CD4-positive, alpha-beta T cell treated with Interleukin-1 beta for 1 hour (primary cell): ENCODE measurements around the gene PRPF18.
"Not testable (repeated sequence)": the region's sequence is repeated elsewhere in the genome, so short reads cannot be mapped to it uniquely, and the experiment has no call there.

Experiments
- DNase-seq, 2 donors: peaks; one replicate each; pipeline ENCODE4 v3.0.0-alpha.2; 2020 to 2022

Gene PRPF18, protein sequence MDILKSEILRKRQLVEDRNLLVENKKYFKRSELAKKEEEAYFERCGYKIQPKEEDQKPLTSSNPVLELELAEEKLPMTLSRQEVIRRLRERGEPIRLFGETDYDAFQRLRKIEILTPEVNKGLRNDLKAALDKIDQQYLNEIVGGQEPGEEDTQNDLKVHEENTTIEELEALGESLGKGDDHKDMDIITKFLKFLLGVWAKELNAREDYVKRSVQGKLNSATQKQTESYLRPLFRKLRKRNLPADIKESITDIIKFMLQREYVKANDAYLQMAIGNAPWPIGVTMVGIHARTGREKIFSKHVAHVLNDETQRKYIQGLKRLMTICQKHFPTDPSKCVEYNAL

DNA sequence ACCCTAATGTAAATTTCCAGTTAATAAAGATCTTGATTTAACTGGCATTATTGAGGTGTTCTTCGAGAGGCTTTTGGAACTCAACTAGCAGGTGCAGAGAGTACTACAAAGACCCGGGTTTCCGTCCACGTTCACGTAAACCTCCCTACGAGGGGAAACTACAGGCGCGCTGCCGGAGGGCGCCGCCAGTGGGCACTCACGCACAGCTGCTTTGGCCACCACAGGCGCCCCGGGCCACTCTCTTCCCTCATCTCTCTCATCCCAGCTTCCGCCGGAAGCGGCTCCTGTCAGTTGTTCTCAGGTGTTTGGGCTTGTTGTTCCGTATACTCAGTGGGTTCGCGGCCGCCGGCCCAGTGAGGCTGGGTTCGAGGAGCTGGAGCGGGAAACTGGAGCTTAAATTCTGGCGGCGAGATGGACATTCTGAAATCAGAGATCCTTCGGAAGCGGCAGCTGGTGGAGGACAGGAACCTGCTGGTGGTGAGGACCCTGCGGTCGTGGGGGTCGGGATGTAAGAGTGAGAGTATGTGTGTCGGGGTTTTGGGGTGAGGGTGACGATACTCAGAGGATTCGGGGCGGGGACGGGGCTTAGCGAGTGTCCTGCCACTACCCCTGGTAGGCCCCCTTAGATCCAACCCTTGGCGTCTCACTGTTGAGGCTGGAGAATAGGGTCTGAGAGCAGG, at the start of gene PRPF18:
Gene PRPF18 (plus strand): TSS at position 290 of the 680 bp plus-strand sequence. CDS start 122 bp downstream, at position 412.
- peak; percentile 93 to 94 for DNase-seq

DNA sequence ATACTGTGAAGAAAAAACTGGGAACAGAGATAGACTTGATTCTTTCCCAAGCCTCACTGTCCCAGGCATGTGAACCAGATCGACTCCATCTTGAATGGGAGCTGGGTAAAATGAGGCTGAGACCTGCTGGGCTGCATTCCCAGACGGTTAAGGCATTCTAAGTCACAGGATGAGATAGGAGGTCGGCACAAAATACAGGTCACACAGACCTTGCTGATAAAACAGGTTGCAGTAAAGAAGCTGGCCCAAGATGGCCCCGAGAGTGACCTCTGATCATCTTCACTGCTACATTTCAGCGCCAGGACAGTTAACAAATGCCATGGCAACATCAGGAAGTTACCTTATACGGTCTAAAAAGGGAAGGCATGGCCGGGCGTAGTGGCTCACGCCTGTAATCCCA, 48.8 kb upstream of the PRPF18 start:
- DNase-seq: not testable (repeated sequence)

DNA sequence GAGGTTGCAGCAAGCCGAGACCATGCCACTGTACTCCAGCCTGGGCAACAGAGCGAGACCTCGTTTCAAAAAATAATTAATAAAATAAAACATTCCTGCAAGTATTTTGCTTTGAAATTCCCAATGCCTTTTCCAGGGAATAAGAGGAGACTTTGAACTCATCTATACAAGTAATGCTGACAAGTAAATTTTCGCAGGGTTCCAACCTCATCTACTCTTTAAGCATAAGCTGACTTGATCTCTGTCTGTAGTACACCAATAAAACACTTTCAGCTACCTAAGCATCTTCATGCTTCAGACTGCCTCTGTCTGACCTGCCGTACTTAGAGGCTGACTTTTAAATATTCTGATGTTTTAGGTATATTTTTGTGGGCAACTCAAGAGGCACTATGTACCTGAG, 44.2 kb upstream of the PRPF18 start:
- no peak for DNase-seq

DNA sequence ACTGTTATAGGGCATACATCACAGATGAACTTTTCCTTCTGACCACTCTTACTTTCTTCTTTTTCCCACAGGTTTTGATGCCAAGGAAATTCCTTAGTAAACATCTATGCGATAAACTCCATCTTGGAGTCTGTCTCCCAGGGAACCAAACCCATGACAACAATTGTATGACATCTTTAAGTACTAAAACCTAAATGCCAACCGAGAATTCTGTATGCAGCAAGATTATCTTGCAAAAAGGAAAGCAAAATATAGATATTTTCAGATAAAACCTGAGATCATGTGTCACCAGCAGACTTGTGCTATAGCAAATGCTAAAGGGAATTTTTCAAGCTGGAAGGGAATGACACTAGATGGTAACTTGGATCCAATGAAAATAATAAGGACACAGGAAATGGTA, 36.0 kb upstream of the PRPF18 start:
- DNase-seq: no peak

DNA sequence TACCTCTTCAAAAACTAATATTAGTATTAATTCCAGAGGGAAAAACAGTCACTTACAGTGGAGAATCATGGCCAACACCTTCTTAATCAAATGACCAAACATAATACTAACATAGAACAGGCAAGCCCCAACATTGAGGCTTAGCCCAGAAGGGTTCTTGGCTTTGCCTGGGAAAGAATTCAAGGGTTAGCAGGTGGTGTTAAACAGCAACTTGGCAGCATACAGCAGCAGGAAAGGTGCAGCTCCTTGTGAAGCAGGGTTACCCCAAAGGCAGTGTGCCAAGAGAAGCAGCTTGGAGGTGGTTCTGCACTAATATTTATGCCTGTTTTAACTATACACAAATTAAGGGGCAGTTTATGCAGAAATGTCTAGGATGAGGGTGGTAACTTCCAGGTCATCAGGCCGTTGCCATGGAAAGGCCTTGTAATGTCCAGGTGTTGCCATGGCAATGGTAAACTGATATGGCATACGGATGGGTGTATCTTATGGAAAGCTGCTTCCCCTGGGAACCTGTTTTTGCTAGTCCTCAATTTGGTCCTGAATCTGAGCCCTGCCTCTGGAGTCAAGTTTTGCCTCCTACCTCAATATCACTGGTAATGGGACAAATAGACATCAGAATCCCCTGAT, 30.8 kb upstream of the PRPF18 start:
- DNase-seq: no peak

DNA sequence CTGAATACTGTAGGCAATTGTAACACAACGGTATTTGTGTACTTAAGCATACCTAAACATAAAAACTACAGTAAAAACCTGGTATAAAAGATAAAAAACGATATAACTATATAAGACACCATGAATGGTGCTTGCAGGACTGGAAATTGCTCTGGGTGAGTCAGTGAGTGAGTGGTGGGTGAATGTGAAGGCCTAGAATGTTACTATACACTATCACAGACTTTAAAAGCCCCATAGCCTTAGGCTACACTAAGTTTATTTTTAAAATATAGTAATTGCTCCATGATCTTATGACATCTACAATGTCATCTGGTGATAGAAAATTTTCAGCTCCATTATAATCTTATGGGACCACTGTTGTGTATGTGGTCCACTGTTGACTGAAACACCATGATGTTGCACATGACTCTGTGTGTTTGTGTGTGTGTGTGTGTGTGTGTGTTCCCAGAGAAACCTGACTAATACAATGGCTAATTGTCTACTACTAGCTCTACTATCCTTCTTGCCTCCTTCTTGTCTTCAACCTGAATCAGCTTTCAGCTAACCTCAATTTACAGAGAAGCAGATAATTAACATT, 27.6 kb upstream of the PRPF18 start:
- DNase-seq: no peak

DNA sequence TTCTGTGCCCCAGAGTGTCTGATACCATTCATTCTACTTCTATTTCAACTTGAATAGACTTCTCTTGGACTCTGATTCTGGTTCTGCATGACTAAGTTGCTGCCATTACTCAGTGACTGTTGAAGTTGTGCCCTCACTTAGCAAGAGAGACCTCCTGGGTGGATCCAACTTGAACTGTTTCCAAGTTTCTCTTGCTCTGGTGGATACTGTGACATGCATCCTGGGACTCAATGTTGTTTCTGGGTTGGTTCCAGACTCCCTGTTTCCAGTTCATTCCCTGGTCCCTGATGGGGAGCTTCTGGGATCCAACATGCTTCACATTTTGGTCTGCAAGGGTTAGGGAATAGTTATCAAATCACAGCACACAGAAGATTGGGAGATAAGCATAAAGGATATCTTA, 26.2 kb upstream of the PRPF18 start:
- no peak for DNase-seq

DNA sequence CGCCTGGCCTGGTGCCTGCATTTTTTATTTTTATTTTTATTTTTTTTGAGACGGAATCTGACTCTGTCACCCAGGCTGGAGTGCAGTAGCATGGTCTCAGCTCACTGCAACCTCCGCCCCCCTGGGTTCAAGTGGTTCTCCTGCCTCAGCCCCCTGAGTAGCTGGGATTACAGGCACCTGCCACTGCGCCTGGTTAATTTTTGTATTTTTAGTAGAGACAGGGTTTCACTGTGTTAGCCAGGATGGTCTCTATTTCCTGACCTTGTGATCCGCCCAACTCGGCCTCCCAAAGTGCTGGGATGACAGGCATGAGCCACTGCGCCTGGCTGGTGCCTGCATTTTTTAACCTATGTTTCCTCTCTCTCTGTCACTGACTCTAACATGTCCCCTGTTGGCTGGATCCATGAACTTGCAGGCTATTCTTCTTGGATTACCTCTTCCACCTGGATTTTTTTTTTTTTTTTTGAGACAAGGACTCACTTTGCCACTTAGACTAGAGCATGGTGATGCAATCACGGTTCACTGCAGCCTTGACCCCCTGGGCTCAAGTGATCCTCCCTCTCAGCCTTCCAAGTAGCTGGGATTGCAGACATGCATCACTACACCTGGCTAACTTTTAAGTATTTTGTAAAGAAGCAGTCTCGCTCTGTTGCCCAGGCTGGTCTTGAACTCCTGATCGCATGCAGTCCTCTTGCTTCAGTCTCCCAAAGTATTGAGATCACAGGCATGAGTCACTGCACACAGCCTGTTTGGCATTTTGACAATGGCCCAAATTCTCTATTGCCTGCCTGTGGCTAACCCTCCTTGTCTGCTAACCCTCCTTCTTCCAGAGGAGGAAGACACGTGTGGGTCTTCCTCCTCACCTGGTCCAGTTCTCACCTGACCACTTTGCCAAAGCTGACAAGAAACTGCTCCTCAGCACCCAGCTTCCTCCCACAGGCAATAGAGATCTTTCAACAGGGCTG, 23.0 kb upstream of the PRPF18 start:
- no peak for DNase-seq

DNA sequence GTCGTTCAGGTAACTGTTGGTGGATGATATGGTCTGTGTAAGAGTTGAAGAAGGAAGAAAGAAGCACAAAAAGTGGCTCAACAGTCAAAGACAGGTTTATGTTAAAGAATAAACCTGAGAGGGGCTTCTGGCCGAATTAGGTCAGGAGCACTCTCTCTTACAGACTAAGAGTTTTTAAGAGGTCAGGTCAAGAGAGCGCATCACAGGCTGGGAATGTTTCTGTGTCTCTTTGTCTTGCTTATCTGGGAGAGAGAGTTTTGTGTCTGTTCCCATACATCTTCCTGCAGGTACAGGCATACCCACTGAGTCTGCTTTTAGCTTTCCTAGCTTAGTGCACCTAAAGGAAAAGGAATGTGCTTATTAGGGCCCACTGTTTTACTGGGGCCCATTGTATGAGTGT, 22.2 kb upstream of the PRPF18 start:
- no peak for DNase-seq

DNA sequence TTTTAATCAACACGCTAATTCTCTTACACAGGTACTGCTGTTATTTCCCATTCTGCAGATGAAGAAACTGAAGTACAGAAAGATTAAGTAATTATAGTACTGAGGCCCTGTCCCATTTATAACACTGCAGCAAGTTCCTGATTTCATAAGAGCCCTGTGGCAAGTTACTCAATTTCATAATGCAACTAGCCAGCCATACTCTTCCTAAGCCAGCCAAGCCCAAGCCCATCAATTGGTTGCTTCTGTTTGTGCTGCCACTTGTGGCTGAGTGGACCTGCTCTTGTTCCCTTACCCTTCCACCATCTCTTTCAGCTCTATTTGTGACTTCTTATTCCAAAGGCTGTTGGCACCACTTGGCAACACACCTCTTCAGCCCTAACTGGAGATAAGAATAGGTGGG, 19.7 kb upstream of the PRPF18 start:
- DNase-seq: peak in 1 of 2 donors; percentile 29

DNA sequence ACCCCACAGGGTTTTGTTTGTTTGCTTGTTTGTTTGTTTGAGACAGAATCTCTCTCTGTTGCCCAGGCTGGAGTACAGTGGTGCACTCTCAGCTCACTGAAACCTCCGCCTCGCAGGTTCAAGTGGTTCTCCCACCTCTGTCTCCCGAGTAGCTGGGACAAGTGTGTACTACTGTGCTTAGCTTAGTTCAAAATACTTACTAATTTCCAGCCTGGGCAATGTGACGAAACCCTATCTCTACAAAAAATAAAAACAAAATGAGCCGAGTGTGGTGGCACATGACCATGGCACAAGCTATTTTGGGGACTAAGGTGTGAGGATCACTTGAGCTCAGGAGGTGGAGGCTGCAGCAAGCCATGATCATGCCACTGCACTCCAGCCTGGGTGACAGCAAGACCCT, 15.2 kb upstream of the PRPF18 start:
- no peak for DNase-seq

DNA sequence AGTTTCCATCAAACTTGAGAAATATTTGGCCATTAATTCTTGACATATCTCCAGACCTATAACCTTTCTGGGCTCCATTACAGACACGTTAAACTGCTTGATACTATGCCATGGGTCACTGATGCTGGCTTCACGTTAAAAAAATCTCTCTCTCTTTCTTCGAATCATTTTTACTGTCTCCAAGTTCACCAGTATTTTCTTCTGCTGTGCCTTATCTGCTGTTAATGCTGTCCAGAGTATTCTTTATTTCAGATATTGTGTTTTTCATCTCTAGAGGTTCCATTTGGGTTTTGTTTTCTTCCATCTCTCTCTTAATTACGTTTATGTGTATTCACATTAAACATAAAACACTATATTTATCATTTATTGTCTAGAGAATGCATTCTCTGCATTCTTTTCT, 12.8 kb upstream of the PRPF18 start:
- DNase-seq: no peak

DNA sequence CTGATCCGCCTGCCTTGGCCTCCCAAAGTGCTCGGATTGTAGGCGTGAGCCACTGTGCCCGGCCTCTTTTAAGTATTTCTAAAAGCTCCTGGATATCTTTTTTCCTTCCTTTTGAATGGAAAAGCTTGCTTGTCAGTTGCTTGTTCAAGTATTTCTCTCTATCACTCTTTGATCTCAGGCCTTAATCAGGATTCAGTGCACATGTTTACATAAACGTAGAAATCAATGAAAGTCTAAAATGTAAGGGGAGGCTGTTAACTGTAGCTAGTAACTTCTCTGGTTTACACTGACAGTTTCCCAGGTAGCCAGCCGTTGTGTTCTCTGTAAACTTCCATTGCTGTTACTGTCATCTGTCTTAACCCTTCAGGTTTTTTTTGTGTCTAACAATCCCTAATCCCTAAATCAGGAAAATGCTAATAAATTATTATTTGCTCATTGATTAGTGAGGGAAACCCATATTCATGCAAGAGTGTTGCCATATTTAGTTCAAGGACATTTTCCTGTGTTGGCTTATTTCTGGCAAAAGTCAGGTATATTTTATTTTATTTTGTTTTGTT, 1.5 kb upstream of the PRPF18 start:
- no peak for DNase-seq

DNA sequence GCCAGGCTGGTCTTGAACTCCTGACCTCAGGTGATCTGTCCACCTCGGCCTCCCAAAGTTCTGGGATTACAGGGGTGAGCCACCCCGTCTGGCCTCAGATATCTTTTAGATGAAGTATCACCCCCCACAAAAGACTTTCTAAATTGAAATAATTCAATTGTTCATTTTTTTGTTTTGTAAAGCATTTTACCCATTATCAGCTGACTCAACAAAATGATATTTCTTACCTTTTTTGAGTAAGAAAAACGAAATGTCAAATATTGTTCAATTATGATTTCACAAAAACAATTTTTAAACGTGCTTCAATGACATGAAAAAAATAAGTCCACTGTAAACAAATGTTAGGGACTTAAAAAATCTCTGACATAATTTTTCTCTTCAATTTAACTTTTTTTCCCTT, 822 bp upstream of the PRPF18 start:
- no peak for DNase-seq

DNA sequence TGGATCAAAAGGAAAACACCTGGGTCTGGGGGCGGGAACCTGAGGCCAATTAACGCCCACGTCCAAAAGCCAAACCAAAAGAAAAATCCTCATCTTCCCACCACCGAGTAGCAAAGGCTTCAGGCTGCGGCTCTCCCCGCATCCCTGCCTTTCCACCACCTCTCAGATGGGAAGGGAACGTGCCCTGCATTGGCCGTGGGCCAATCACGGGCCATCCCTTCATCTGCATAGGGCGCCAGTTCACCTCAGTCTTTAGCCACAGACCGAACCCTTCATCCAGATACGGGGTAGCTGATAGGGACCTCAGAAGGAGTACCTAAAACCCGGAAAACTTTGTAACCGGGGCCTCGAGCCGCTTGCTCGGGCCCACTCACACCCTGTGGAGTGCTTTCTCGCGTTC, 626 bp downstream of the PRPF18 start:
- no peak for DNase-seq

DNA sequence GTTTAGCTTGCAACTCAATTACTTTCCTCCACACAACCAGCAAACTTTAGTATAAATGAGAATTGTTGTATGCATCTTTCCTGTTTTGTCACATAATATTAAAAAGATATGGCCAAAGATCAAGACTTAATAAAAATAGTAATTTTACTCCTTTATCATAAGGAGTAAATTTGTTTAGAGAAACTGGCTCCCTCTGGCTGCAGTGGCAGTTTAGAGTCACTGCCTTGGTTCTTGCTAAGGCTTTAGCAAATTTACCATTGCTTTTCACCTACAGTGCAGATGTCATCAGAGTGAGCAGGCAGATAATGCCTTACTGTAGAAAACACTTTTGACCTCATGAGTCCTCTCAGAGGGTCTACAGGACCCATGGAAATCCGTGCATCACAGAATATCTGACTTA, 2.6 kb downstream of the PRPF18 start:
- no peak for DNase-seq

DNA sequence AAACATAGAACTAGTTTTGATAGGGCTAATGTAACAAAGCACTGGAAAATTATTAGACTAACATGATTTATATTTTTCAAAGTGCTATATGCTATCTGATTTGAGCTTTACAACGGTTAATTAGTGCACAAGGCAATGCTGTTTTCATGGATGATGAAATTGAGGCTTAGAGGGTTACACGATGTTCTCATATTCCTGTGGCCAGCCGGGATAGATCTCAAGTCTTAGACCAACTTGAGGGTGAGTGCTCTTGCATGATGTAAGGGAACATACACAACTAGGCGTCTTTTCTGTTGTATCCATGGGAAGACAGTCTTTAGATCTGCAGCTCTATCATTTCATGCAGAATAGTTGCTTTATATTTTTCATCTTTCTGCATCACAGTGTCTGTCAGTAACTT, 4.1 kb downstream of the PRPF18 start:
- DNase-seq: no peak

DNA sequence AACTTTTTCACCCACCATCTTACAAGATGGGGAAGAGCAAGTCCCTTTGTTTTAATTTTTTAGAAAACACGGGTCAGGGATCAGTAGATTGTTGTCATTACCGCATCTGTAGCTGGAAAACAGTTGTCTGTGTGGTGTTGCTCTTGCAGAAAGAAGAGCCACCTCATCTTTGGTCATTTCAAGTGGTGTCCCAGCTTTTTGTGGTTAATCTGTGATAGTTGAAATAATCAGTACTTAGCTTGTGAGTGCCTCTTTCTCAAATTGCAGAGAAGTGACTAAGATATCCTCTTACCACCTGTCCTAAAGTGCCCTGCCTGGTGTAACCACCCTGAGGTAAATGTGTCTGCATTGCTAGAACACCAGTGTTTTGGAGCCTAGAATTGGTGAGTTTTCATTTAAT, 5.5 kb downstream of the PRPF18 start:
- no peak for DNase-seq

DNA sequence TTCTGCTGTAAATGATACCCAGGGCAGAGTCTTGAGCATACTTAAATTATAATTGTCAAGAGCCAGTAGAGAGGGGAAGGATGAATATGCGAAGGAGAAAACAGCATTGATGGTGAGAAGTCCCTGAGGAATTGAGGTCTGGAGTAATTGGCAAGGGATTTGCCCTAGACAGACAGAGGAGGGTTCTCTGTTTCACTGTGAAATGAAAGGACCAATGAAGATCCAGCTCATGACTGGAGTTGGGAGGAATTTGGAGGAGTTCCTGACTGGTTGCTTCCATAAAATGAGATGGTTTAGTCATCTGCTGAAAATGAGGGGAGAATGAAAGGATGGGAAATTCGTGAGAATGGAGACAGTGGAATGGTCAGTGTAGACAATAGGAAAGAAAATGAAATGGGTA, 6.8 kb downstream of the PRPF18 start:
- DNase-seq: no peak

DNA sequence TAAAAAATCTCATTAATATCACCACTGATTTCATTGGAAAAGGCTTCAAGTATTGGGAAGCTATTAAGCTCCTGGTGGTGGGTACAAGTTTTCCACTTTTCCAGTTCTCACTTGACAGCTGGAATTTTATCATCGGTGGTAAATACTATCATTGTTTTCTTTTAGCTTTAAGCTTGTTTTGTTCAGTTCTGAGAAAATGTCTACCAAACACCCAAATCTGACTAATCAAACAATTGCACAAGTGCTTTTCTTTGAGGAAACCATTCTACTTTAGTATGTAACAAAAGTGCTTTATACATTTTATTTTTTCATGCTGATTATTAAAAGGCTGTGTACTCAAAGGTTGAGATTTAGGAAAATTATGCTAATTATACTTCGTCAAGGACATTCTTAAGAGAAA, 7.9 kb downstream of the PRPF18 start:
- no peak for DNase-seq

DNA sequence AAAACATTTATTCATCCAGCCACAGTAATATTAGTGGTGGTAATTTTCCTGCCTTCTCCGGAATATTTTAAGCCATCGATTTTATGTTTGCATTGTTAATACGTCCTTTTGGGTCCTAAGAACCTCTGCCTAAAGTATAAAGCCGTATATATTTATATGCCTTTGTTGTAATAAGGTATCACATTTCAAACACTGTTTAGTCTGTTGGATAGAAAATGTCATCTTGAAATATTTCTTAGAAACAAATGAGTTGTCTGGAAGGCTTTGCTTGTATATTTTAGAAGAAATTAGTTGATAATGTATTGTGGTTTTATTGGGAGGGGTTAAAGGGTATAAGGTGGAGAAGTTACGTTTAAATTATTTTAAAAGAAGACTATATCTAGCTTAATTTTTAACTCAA, 11.1 kb downstream of the PRPF18 start:
- no peak for DNase-seq

DNA sequence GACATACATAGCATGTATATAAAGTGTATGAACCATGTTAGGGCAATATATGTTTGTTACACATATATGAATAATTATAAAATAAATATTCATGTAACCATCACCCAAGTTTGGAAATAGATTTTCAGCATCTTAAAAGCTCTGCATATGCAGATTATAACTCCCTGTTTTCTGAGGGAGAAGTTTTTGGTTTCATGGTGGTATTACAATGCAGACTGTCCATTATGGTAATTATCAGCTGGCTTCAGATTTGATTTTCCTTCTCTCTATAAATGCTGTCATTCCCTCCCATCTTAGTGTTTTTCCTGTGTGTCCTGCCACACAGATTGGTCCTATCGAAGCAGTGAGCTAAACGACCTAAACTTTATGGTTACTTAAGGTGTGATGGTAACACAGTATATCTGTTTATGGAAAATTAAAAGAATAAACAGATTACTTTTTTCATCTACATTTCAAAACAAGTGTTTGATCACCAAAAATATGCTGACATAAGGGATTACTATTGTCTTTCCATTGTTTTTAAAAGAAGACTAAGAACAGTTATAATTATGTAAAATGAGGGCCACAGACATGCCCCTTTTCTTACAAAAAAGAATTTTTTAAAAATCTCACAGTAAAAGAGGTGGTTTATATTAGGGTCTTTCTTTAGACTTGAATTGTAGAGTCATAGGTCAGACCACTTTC, 17.7 kb downstream of the PRPF18 start:
- no peak for DNase-seq
